ENCODE data around the gene HELZ.

The HELZ gene

DNA sequence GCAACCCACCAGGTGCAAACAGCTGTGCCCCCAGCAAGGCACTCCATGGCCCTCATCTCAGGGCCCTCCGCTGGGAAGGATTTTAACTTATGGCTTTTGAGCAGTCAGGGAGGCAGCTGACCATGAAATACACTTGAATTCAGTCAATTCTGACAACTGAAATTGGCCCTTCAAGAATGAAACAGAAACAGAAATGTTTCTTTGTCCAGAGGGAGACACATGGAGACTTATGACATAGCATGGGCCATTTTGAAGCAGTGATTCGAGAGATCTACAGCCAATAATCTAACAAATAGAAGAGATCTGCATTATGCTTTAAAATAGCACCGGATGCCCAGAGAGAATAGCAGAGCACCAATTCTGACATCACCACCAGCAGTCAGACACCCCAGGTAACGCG is 193.2 kb downstream of the HELZ start:
- DNase-seq (ENCODE audit: low read depth): no peak
- no peak overlapping the region for H3K4me3 ChIP-seq (ENCODE audit: low read depth, low read length)
- TF ChIP-seq, protein P1, sequence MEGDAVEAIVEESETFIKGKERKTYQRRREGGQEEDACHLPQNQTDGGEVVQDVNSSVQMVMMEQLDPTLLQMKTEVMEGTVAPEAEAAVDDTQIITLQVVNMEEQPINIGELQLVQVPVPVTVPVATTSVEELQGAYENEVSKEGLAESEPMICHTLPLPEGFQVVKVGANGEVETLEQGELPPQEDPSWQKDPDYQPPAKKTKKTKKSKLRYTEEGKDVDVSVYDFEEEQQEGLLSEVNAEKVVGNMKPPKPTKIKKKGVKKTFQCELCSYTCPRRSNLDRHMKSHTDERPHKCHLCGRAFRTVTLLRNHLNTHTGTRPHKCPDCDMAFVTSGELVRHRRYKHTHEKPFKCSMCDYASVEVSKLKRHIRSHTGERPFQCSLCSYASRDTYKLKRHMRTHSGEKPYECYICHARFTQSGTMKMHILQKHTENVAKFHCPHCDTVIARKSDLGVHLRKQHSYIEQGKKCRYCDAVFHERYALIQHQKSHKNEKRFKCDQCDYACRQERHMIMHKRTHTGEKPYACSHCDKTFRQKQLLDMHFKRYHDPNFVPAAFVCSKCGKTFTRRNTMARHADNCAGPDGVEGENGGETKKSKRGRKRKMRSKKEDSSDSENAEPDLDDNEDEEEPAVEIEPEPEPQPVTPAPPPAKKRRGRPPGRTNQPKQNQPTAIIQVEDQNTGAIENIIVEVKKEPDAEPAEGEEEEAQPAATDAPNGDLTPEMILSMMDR (IDR thresholded peaks at IDR 0.05; ENCODE audit: low read depth, low read length, missing control alignments): no peak
- in situ Hi-C loops (cut with HindIII; ENCODE audit: low sequenced_read_pairs): no loop called here

DNA sequence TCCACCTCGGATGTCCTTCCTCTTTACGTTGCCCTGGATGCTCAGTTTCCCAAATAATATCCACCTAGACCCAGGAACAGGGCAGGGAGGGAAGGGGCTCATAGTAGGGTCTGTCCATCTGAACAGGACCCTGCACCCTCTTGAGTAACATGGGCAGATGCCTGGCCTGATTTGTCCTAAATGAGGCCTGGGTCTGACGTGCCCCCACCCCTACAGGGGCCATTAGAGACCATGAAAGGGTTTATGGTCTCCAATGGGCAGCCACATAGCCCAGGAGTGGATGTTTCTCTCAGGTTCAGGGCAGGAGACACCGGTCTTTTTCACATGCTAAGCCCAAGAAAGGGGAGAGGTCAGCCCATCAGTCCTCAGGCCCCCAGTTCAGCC is 193.8 kb downstream of the HELZ start:
- in situ Hi-C loops (cut with HindIII; ENCODE audit: low sequenced_read_pairs): no loop called here
- no peak for DNase-seq (ENCODE audit: low read depth)
- H3K4me3 ChIP-seq (ENCODE audit: low read depth, low read length): no peak overlapping the region
- TF ChIP-seq, protein P1 (IDR thresholded peaks at IDR 0.05; ENCODE audit: low read depth, low read length, missing control alignments): no peak

- no peak for DNase-seq (ENCODE audit: low read depth)
- TF ChIP-seq, protein P1 (IDR thresholded peaks at IDR 0.05; ENCODE audit: low read depth, low read length, missing control alignments): no peak
Measured at GRCh38 chr17:67050471-67051154, 194.4 kb downstream of the HELZ start.

DNA sequence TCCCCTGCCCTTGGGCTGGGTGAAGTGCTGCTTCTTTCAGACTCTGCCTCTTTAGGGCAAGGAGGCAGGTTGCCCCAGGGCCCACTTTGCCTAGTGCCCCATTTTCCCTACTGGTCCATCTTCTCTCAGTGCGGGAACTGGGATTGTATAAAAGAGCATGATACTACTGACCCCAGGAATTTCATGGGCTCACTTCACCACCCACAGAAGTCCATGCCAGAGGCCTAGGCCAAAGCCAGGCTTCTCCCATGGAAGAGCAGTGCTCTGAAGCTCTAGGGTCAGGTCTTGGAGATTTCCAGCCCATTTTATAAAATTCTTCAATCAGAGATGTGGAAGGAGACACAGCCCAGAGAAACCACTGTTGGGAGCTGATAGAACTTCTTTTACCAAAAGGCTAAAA is 194.9 kb downstream of the HELZ start:
- in situ Hi-C loops (cut with HindIII; ENCODE audit: low sequenced_read_pairs): no loop called here
- TF ChIP-seq, protein P1 (IDR thresholded peaks at IDR 0.05; ENCODE audit: low read depth, low read length, missing control alignments): no peak
- DNase-seq (ENCODE audit: low read depth): no peak
- no peak overlapping the region for H3K4me3 ChIP-seq (ENCODE audit: low read depth, low read length)

More at GRCh38 chr17:67050471-67051154, 194.4 kb downstream of the HELZ start:
- in situ Hi-C loops (cut with HindIII; ENCODE audit: low sequenced_read_pairs): no loop called here
- no peak overlapping the region for H3K4me3 ChIP-seq (ENCODE audit: low read depth, low read length)

DNA sequence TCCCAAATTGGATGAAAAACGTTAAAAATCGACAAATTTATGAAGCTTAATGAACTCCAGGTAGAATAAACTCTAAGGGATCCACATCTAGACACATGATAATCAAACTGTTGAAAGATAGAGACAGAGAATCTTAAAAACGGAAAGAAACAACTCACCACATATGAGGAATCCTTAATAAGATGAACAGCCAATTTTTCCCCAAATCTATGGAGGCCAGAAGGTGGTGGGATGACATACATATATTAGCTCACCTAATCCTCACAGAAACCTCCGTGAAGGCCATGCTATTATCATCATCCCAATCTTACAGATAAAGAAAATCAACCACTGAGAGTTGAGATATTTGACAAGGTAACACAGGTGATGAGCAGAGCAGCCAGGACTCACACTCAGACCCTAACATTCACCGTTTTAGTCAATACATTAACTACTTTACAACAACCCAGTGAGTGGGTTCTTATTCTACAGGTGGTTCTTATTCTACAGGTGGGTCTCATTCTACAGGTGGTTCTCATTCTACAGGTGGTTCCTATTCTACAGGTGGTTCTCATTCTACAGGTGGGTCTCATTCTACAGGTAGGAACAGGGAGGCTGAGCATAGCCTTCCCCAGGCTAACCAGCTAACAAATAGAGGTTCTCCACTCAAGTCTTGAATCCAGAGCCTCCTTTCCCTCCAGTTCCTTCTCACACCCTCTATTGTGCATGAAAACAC is 195.8 kb downstream of the HELZ start:
- TF ChIP-seq, protein P1 (IDR thresholded peaks at IDR 0.05; ENCODE audit: low read depth, low read length, missing control alignments): no peak
- no peak for DNase-seq (ENCODE audit: low read depth)
- in situ Hi-C loops (cut with HindIII; ENCODE audit: low sequenced_read_pairs): no loop called here
- no peak overlapping the region for H3K4me3 ChIP-seq (ENCODE audit: low read depth, low read length)

GRCh38 chr17:67047382-67047781 is 197.6 kb downstream of the HELZ start:
- no peak for DNase-seq (ENCODE audit: low read depth)
- in situ Hi-C loops (cut with HindIII; ENCODE audit: low sequenced_read_pairs): no loop called here
- TF ChIP-seq, protein P1 (IDR thresholded peaks at IDR 0.05; ENCODE audit: low read depth, low read length, missing control alignments): no peak
- H3K4me3 ChIP-seq (ENCODE audit: low read depth, low read length): no peak overlapping the region

All from astrocyte of the cerebellum (primary cell).